GM18526 (cell line): Measurements from ENCODE around the gene AARS2.

ENCODE experiments used
- POLR2A ChIP-seq: IDR thresholded peaks from 3 replicates; pipeline ENCODE4 v1.6.1; 2011; ENCODE audit not compliant: insufficient read length; ENCODE audit errors: extremely low read depth

AARS2 gene

DNA sequence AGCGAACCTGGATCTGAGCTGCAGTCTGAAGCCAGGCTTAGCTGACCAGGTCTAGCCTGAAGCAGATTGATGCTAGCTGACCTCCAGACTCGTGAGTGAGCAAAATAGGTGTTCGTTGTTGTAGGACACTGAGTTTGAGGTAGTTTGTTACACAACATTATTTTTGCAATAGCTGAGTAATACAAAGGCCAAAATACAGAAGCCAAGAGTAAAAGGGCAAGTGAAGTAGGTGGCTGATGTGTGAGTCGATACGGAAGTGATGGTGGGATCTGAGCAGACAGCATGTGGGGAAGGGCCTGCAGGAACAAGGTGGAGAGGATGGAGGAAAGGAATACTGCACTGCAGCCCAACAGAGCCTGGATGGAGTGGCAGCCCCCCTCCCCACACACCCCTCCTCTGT lies 20.8 kb upstream of the AARS2 start:
- TF ChIP-seq POLR2A: no peak

DNA sequence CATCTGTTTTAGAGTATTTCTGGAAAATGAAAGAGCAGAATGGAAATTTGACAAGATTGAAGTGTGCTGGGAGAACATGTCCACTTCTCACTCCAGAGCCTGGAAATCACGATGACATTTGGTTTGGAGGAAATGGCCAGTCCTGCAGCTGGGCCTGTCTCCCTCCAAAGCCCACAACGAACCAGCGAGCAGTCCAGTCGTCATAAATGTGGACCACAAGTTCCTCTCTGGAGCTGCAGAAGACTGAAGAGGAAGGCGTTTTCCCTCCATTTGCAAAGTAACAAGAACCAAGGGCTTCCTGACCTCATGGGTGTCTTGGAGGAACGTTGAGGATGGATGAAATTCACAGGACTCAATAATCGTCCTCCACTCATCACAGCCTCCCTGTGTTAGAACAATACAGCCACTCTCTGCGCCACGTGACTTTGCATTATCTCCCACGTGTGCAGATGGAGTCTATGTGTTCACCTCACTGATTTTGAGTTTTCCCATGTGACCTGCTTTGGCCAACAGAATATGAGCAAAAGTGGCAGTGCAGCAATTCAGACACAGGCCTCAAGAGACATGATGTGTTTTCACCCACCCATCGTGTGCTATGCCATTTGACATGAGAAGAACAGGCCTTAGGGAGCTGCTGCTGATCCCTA lies 20.2 kb upstream of the AARS2 start:
- no peak for TF ChIP-seq POLR2A

DNA sequence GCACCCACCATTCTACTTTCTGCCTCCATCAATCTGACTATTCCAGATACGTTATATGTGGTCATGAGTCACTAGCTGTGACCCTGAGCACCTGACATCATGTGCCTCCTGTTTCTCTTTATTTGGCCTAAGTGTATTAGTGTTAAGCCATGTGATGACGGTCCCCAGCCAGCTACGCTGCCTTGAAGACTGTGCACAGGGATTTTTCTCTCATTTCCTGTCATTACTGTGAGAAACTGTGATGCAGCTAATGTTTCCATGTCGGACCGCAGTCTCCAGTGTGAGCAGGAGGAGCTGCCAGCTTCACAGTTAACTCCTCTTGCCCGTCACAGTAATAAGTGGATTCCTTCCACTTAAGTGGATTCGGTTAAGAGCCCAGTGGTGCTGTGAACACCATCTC lies 19.4 kb upstream of the AARS2 start:
- no peak for TF ChIP-seq POLR2A

DNA sequence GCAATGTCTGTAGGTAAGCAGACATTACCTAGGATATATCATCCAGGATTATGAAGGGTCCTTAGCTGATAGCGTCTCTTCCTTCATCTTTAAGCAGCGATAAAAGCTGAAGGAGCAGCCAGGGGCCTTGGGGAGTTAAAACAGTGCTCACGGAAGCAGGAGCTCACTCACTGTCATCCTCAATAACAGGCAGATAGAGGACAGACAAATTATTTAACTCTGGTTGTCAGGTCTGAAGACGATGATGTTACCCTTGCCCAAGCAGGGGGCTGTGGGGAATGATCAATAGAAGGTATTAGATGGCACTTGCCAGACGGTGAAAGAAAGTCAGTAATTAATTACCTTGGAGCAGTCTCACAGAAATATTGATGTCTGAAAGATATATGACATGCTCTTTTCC lies 16.7 kb upstream of the AARS2 start:
- TF ChIP-seq POLR2A: no peak

DNA sequence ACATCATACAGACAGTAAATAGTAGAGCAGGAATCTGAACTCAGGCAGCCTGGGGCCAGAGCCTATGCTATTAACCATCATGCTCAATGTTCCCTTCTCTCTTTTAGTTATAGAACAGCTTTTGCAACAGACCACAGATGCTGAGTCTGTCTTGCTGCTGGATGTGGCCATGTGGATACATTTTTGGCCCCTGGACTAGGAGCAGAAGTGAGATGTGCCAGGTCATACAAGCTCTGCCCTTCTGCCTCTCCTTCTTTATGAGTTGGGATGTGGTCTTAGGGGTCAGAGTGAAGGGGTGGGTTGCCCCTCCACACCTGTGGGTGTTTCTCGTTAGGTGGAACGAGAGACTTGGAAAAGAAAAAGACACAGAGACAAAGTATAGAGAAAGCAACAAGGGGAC lies 14.6 kb upstream of the AARS2 start:
- no peak for TF ChIP-seq POLR2A

DNA sequence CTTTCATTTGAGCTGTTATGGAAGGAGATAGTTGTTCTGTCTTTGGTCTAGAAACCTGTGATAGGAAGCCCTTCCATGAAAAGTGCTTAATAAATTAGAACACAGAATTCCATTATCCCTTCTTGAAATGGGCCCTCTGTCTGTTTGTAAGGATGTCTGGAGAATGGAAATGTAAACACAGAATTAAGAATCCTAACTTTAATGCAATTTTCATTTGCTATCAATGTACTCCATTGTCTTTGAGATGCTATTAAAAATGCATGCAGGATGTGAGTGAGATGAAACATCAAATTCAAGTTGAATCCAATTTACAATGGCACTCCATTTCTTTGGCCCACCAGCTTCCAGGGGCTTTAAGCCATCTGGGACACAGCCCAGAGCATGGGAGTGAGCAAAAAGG lies 13.9 kb upstream of the AARS2 start:
- TF ChIP-seq POLR2A: no peak

DNA sequence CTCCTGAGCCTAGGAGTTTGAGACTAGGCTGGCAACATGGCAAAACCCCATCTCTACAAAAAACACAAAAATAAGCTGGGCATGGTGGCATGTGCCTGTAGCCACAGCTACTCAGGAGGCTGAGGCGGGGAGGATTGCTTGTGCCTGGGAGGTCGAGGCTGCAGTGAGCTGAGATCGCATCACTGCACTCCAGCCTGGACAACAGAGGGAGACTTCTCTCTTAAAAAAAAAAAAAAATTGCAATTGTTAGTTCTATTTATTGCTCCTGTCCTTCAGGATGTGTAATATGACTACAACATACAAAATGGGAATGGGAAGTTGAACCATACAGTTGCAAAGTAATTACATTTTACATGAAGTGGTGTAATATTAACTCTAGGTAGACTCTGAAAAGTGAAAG lies 8.1 kb upstream of the AARS2 start:
- TF ChIP-seq POLR2A: no peak

DNA sequence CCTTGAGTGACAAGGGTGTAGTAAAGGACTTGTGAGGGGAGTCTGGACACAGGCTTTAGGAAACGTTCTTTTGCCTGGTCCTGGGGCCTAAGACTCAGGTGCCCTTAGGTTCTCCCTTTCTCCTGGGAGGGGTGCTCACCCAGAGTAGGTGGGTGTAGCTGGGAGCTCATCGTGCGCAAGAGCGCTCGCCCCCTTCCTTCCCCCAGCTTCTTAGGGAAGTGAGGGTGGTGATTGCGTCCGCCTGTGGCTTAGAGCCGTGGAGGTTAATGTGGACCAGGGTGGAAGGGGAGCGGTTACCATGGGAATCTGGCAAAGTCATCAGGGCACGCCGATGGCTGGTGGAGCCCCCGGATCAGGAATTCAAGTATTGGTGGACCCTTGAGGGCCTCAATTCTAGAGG lies 3.3 kb upstream of the AARS2 start:
- TF ChIP-seq POLR2A: no peak

DNA sequence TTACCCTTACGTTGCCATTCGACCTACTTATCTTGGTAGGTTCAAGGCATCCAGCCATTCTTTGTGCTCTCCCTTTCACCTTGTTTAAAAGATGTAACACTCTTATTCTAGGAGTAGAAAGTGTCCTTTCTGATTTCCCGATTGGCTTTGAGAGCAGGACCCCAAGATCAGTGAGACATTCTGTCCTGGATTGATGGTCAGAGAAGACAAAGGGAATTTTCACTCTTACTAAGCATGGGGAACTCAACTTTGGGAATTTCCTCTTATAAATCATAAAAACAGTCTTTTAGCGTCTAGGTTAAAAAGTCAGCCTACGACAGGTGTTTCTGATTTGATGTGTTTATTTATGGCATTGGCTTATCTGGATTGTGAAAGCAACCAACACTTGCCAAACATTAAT lies 2.8 kb upstream of the AARS2 start:
- no peak for TF ChIP-seq POLR2A

DNA sequence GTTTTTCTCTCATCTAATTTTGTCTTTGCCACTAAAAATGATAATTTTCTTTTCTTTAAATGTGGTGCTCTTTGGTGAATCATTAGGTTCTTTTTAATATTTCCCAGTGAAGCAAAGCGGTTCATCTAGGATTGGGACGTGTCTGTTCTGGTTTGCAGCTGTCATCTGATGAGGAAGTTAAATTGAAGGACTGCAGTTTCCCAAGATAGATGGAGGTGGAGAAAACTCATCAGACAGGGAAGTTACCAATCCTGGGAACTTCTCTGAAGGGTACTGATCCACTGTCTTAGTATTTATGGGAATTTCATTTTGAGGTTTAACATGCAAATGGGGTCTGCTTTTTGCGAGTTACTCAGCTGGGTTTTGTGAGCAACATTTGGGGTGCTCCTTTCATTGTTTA lies 2.4 kb upstream of the AARS2 start:
- no peak for TF ChIP-seq POLR2A

DNA sequence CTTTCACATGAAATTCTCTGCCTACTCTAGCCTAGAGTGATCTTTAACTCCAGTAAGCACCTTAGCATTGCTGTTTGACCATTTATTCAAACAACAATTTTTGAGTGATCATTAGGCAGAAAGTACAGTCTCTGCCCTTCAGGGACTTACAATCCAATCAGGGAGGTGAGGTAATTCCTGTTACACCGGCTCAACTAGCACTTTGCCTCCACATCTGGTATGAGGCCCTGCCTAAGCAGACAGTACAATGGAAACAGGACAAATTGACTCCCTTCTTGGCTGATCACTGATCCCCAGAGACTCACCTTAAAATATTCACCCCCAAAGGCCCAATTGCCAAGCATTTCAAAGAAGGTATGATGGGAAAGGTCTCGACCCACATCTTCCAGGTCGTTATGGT lies 1.4 kb downstream of the AARS2 start:
- no peak for TF ChIP-seq POLR2A

DNA sequence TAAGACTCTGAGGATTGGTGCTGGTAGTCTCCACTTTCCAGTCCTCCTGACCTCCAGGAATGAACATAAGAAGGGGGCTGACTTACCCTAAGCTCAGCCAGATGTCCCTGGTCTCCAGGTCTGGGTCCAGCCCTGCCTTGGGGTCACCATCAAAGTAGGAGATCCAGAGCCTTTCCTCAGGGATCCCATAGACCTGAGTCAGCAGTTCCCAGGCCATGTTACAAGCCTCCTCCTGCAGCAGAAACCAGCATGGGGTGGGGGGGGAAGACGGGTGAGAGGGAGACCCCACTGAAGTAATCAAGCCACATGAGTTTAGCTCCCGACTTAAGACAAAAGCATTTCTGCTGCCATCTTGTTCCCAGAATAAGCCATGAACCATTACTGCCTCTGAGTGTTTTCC lies 1.8 kb downstream of the AARS2 start:
- no peak for TF ChIP-seq POLR2A

DNA sequence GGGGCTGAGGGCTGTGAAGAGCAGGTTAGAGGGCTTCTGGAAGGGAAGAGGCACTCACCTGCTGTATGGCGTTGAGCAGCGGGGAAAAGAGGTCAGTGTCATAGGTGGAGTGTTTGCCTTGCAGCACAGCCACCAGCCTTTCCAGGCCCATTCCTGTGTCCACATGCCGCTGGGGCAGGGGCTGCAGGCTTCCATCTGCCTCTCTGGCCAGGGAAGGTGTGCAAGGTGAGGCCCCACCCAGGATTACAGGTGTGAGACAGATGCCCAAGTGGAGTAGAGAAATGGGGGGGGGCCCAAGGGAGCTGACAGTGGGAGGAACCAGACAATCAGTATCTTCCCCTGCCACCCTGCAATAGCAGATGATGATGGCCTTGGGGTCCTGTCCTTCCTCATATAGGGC lies 2.9 kb downstream of the AARS2 start:
- no peak for TF ChIP-seq POLR2A

DNA sequence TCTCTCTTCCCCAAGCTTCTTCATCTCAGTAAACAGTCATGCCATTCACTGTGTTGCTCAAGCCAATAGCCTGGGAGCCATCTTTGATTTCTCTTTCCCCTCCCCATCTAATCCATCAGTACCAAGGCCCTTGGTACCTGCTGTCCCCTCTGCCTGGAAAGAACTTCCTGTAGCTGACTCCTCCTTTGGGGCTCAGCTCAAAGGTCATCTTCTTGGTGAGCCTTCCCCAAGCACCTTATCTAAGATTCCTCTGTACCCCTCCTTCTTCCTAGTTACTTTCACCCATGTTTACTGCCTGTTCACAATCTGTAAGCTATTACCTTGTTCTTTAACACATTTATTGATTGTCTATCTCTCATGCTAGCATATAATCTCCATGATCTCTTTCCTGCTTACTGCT lies 3.5 kb downstream of the AARS2 start:
- TF ChIP-seq POLR2A: no peak

DNA sequence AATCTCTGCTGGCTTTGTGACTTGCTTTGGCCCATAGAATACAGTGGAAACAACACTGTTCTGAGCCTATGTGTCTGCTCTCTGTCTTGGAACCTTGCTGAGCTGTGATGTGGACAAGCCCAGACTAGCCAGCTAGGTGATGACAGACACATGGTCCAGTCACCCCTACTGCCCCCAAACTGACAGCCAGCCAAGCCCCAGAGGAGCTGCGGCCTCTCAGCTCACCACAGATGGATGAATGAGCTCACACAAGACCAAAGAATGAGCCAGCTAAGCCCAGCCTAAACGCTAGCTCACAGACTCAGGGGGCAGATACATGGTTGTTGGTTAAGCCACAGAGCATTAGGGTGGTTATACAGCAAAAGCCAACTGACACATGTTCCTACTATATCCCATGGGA lies 4.1 kb downstream of the AARS2 start:
- no peak for TF ChIP-seq POLR2A

DNA sequence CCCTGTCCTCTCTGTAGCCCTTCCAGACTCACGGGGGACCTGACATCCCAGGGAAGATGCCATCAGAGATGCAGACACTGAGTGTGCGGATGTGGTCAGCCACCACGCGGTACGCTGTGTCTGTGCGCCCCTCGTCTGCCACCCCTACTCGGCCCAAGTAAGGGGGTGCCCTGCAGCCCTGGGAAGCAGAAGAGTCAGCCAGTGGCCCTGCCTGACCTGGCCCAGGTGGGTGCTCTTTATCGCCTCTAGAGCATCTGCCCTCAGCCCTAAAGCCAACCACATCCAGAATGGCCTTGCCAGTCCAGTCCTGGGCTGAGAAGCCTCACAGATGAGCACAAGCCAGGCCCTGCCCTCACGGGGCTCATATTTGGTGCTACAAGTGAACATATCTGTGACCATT lies 5.9 kb downstream of the AARS2 start:
- no peak for TF ChIP-seq POLR2A

DNA sequence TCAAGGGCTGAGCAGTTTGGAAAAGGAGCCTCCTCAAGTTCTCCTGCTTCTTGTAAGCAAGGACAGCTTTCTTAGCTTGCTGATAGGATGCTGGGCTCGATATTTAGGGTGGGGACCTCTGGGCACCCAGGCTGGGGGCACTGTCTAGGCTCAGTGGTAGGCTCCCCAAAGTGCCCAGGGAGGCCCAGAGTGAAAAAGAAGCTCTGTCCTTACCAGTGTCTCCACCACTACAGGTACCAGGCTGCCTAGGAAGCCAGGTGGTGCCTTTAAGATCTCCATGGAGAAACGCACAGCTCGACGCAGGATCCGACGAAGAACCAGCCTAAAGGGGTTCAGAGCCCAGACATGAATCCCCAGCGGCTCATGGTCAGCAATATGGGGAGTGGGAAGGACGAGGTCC lies 6.4 kb downstream of the AARS2 start:
- TF ChIP-seq POLR2A: no peak
